ENCODE results near the gene CITED4.

GRCh38 chr1:40830419-40830943 is 31.7 kb downstream of the CITED4 start:
- TF ChIP-seq CTCF (conservative IDR thresholded peaks at IDR 0.05; ENCODE audit: low read depth, low read length): no peak
- no peak for TF ChIP-seq EZH2phosphoT487 (IDR thresholded peaks at IDR 0.05; ENCODE audit: borderline replicate concordance, low read length)

Data from PC-3 (cell line).